Measurements from ENCODE around the gene ZNF546. TPM values are rescaled to one million over a fixed set of nuclear protein-coding genes. Genes with fewer than 3 reads are reported as not detected.
A peak's percentile ranks its signal among the peaks of the same experiment; 100 is the strongest.

Gene ZNF546
- total RNA-seq, 2 experiments from 2014 or later, result 6.3 to 6.9 TPM

DNA sequence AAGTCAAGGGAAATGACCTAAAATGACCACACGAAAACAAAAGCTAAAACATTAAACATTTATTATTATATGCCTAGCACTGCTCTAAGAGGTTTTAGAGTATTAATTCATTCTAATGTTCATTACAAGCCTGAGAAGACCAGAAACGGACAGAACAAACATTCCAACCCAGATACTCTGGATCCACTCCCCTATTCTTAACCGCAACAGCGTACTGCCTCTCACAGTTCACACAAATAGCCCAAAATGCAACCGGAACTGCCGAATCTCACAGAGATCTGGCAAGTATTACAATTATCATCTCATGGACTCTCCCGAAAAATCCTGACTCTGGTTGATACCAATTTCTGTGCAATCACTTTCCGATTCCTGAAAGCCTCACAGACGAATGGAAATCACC is 57.8 kb downstream of the ZNF546 start:
- H3K27ac Mint-ChIP-seq, result no peak overlapping the region
- ChIA-PET CTCF (interaction anchor here (0.9 to 1.4 kb wide), 2 partner anchors 18 to 56 kb away, joined by 3 read pairs; no protein-coding TSS in a partner anchor), POLR2A (interaction anchor here (0.7 kb wide), 2 partner anchors 76 to 718 kb away, joined by 3 read pairs; no protein-coding TSS in a partner anchor)
- DNase-seq (no peak), ATAC-seq (no peak)
- peaks cover 7% of the 10 kb centered on the region for H3K9me3 Mint-ChIP-seq (ENCODE audit: low read depth)
- H3K27me3 Mint-ChIP-seq, result peaks cover 1% of the 10 kb centered on the region
- peaks cover 38% of the 10 kb centered on the region for H3K4me1 Mint-ChIP-seq
- H3K36me3 Mint-ChIP-seq (ENCODE audit: low read depth), result peaks cover 34% of the 10 kb centered on the region
- intact Hi-C loops (cut with DNase I, micrococcal nuclease), result no loop called here
- peak overlapping the region; percentile 93 for H3K4me3 Mint-ChIP-seq

DNA sequence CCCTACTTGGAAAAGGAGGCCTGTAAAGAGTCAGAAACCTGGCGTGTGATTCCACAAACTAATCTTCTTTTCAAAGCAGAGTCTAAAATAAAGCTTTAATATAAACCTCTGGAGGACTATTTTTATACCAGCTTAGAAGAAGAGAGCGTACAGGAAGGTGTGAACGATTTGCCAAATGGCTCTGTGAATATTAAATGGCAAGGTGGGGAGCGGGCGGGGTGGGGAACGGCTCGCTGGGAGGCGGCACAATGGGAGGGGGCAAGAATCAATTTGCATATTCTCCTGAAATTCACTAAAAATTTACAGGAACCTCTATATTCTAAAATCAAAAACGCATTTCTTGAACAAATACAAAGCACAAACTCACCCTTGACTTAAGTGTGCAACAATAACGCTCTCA is 58.2 kb downstream of the ZNF546 start:
- ChIA-PET POLR2A (interaction anchor here (0.7 kb wide), 3 partner anchors 75 to 719 kb away, joined by 3 to 6 read pairs (median 3); no protein-coding TSS in a partner anchor), CTCF (interaction anchor here (1.4 kb wide), 2 partner anchors 17 to 85 kb away, joined by 3 to 7 read pairs; partner anchors contain the start of gene PSMC4)
- peaks cover 11% of the 10 kb centered on the region for H3K9me3 Mint-ChIP-seq (ENCODE audit: low read depth)
- DNase-seq, result no peak
- no peak for ATAC-seq
- peaks cover 5% of the 10 kb centered on the region for H3K27me3 Mint-ChIP-seq
- H3K4me3 Mint-ChIP-seq, result peak overlapping the region; percentile 93
- intact Hi-C loops (cut with DNase I, micrococcal nuclease), result no loop called here
- H3K27ac Mint-ChIP-seq, result peak overlapping the region; percentile 97
- H3K36me3 Mint-ChIP-seq (ENCODE audit: low read depth), result peaks cover 34% of the 10 kb centered on the region
- H3K4me1 Mint-ChIP-seq, result peaks cover 38% of the 10 kb centered on the region

DNA sequence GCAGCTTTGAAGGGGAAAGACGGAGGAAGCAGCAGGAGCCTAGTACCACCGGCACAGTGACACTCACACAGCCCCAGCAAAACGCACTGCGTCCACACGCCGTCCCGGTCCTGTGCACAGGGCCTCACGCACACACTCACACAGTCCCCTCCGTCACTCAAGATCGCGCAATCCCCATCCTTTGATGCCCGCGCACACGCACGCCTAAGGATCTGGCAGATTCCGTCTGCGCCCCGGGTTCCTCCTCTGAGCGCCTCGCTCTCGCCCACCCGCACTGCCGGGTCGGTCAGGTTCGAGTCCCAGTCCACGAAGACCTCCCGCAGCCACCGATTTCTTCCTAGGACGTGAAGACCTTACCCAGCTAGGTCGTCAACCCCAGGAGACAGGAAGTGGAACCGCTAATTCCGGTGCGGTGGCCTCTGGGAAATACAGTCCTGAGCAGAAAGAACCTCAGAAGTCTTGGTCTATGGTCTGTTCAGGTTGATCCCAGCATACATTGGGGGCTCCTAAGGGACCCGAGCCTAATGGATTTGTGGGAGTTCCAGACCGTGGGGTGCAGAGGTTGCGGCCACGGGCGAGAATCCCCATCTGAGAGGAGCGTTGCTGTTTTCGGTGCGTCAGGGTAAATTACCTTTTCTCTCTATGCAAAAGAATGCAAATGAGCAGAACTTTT is 59.1 kb downstream of the ZNF546 start, which contains the start of gene ZNF780B:
Gene ZNF780B (minus strand): TSS at position 400 of the 673 bp plus-strand sequence. CDS start 5,899 bp downstream, outside the sequence.
- intact Hi-C loops (cut with DNase I, micrococcal nuclease), result loop anchor here (1.0 kb wide), 4 partner anchors 34 to 85 kb away; partner anchors contain the start of genes PSMC4 (in 1 of the 2), ZNF546 (in 1 of the 2) and ZNF780A (in 1 of the 2)
- ATAC-seq, result peak; percentile 93
- Mint-ChIP-seq H3K36me3 (ENCODE audit: low read depth) (peaks cover 27% of the 10 kb centered on the region), H3K27ac (peak within 1 kb of the TSS; percentile 97), H3K9me3 (ENCODE audit: low read depth) (peaks cover 12% of the 10 kb centered on the region), H3K4me3 (peak within 1 kb of the TSS; percentile 93), H3K4me1 (peaks cover 38% of the 10 kb centered on the region), H3K27me3 (peaks cover 8% of the 10 kb centered on the region)
- ChIA-PET CTCF (interaction anchor here (0.7 to 1.4 kb wide), 6 partner anchors 10 to 104 kb away, joined by 3 to 7 read pairs (median 4); partner anchors contain the start of genes PSMC4 and ZNF780A), POLR2A (interaction anchor here (0.7 to 1.1 kb wide), 3 partner anchors 35 to 86 kb away, joined by 3 to 6 read pairs (median 3); partner anchors contain the start of gene ZNF780A)
- DNase-seq, result peak; percentile 84

DNA sequence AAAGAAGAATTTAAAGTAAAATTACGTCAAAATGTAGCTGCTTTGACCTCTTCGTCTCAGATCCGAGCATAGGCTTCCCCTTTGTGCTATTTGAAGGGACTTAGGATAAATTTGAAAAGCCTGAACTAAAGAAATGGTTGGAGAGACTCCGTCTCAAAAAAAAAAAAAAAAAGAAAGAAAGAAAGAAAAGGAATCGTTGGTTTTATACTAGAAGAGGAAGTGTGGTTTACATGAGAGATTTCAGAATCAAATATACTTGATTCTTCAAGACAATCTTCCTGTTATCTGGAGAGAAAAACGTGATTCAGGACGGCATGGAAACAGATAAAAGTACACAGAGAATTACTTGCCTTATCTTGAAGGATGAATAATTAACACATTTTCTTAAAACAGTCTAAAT is 59.6 kb downstream of the ZNF546 start:
- peak overlapping the region; percentile 97 for H3K27ac Mint-ChIP-seq
- ChIA-PET CTCF (interaction anchor here (0.7 to 1.4 kb wide), 7 partner anchors 9 to 140 kb away, joined by 3 to 7 read pairs (median 3); partner anchors contain the start of genes PSMC4 and ZNF780A), POLR2A (interaction anchor here (1.0 to 1.1 kb wide), 2 partner anchors 35 to 86 kb away, joined by 3 read pairs; partner anchors contain the start of gene ZNF780A)
- intact Hi-C loops (cut with DNase I, micrococcal nuclease), result loop anchor here (1.0 kb wide), 4 partner anchors 34 to 85 kb away; partner anchors contain the start of genes PSMC4 (in 1 of the 2), ZNF546 (in 1 of the 2) and ZNF780A (in 1 of the 2)
- peaks cover 13% of the 10 kb centered on the region for H3K9me3 Mint-ChIP-seq (ENCODE audit: low read depth)
- DNase-seq (no peak), ATAC-seq (no peak)
- peak overlapping the region; percentile 93 for H3K4me3 Mint-ChIP-seq
- peaks cover 8% of the 10 kb centered on the region for H3K27me3 Mint-ChIP-seq
- H3K36me3 Mint-ChIP-seq (ENCODE audit: low read depth), result peaks cover 26% of the 10 kb centered on the region
- H3K4me1 Mint-ChIP-seq, result peaks cover 38% of the 10 kb centered on the region

DNA sequence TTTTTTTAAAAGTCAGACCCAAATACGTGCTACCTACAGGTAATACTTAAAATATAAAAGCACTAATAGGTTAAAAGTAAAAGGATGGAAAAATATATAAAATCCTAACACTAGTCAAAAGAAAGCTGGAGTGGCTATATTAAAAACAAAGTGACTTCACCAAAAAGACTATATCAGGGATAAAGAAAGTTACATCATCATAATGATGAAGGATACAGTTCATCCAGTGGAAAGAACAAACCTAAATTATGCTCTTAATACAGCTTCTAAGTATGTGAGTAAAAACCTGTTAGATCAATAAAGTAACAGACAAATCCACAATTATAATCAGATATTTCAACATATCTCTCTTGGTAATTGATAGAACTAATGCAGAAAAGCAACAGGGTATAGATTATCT is 60.3 kb downstream of the ZNF546 start:
- H3K36me3 Mint-ChIP-seq (ENCODE audit: low read depth), result peaks cover 23% of the 10 kb centered on the region
- H3K4me1 Mint-ChIP-seq, result peaks cover 36% of the 10 kb centered on the region
- peak overlapping the region; percentile 97 for H3K27ac Mint-ChIP-seq
- POLR2A ChIA-PET, result no interaction called here
- peaks cover 14% of the 10 kb centered on the region for H3K9me3 Mint-ChIP-seq (ENCODE audit: low read depth)
- no peak for DNase-seq
- ATAC-seq, result no peak
- intact Hi-C loops (cut with DNase I, micrococcal nuclease), result no loop called here
- CTCF ChIA-PET, result interaction anchor here (1.0 to 1.6 kb wide), 4 partner anchors 9 to 139 kb away, joined by 3 to 4 read pairs (median 4); partner anchors contain the start of gene PSMC4
- peak overlapping the region; percentile 93 for H3K4me3 Mint-ChIP-seq
- H3K27me3 Mint-ChIP-seq, result peaks cover 8% of the 10 kb centered on the region

DNA sequence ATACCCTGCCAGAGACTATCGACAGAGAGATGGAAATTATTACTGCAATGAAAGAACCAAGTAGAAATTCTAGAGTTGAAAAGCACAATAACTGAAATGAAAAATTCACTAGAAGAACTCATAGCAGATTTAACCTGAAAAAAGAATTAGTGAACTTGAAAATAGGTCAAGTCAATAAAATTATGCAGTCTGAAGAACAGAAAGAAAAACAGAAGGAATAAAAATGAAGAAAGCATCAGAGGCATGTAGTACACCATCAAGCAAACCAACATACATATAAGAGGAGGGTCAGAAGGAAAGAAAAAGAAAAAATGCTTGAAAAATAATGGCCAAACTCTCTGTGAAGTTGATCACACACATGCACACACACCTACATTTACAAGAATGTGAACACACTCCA is 62.8 kb downstream of the ZNF546 start:
- DNase-seq (no peak), ATAC-seq (no peak)
- ChIA-PET POLR2A (no interaction called here), CTCF (no interaction called here)
- peaks cover 24% of the 10 kb centered on the region for H3K9me3 Mint-ChIP-seq (ENCODE audit: low read depth)
- intact Hi-C loops (cut with DNase I, micrococcal nuclease), result no loop called here
- H3K27me3 Mint-ChIP-seq, result peaks cover 8% of the 10 kb centered on the region
- H3K36me3 Mint-ChIP-seq (ENCODE audit: low read depth), result peaks cover 8% of the 10 kb centered on the region
- no peak overlapping the region for H3K27ac Mint-ChIP-seq
- H3K4me1 Mint-ChIP-seq, result peaks cover 12% of the 10 kb centered on the region
- H3K4me3 Mint-ChIP-seq, result no peak overlapping the region

DNA sequence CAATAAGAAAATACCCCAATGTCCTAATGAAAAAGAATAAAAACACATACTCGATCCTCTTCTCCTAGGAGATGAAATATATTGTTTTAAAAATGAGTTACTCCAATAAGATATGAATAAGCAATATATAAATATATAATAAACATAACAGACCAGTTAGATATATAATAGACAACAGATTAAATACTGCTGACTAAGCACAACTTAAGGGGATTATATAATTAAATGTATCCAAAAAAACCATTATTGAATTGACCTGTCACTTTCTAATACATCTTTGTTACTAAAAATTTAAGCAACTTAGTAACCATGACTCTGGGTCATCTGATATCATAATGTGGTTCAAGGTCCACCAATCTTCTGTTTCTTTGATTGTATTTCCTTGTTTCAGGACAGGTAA is 73.2 kb downstream of the ZNF546 start:
- intact Hi-C loops (cut with DNase I, micrococcal nuclease), result loop anchor here in 1 of 2 experiments (5.0 kb wide), 1 partner anchor 63 kb away; no protein-coding TSS in a partner anchor
- POLR2A ChIA-PET, result no interaction called here
- H3K9me3 Mint-ChIP-seq (ENCODE audit: low read depth), result peaks cover 28% of the 10 kb centered on the region
- H3K27ac Mint-ChIP-seq, result no peak overlapping the region
- H3K4me3 Mint-ChIP-seq, result no peak overlapping the region
- no peaks in the 10 kb centered on the region for H3K4me1 Mint-ChIP-seq
- H3K36me3 Mint-ChIP-seq (ENCODE audit: low read depth), result peaks cover 30% of the 10 kb centered on the region
- no peaks in the 10 kb centered on the region for H3K27me3 Mint-ChIP-seq
- no peak for ATAC-seq
- CTCF ChIA-PET, result no interaction called here
- no peak for DNase-seq

Other genes with a start within 250 kb of the ZNF546 start
- not detected for gene LEUTX, start 218.2 kb upstream of the ZNF546 start, total RNA-seq
- gene DYRK1B, start 162.9 kb upstream of the ZNF546 start, total RNA-seq, result 1 to 10 TPM; 4.8 to 6.9 TPM
- 100 to 1,000 TPM; 742 to 890 TPM for gene FBL, start 150.7 kb upstream of the ZNF546 start, total RNA-seq
- 1 to 10 TPM; 4.9 TPM for gene FCGBP, start 62.4 kb upstream of the ZNF546 start, total RNA-seq
- gene PSMC4, start 25.9 kb upstream of the ZNF546 start, total RNA-seq, result 100 to 1,000 TPM; 114 to 140 TPM
- gene ZNF780B, start 59.2 kb downstream of the ZNF546 start, total RNA-seq, result 10 to 100 TPM; 17.4 to 18.8 TPM
- 10 to 100 TPM; 19.2 to 19.4 TPM for gene ZNF780A, start 93.9 kb downstream of the ZNF546 start, total RNA-seq
- gene MAP3K10, start 194.4 kb downstream of the ZNF546 start, total RNA-seq, result 10 to 100 TPM in 1 of 2 experiments, 1 to 10 TPM in 1; 8.7 to 10.8 TPM
- not detected for gene TTC9B, start 221.3 kb downstream of the ZNF546 start, total RNA-seq
- under 1 TPM in 1 of 2 experiments, not detected in 1; 0.12 TPM for gene CCNP, start 229.6 kb downstream of the ZNF546 start, total RNA-seq